ENCODE data around the gene ZNF148.

DNA sequence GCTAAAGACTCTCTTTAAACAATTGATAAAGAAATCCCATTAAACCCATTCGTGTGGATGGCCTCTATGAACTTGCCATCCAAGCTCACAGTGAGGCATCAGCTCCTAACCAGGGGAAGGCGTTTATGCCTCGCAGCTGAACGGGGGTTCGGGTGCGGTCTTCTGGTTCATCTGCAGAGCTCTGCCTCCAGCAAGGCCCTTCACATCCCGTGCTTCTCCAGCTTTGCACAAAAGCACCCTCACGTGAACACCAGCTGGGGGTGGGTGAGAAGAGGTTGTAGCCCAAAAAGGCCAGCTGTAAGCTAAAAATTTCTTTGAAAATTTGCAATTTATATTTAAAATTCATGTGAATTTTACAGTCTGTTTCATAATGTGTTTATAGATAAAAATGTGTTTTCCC lies 39.5 kb upstream of the ZNF148 start:
- TF ChIP-seq, protein P1, sequence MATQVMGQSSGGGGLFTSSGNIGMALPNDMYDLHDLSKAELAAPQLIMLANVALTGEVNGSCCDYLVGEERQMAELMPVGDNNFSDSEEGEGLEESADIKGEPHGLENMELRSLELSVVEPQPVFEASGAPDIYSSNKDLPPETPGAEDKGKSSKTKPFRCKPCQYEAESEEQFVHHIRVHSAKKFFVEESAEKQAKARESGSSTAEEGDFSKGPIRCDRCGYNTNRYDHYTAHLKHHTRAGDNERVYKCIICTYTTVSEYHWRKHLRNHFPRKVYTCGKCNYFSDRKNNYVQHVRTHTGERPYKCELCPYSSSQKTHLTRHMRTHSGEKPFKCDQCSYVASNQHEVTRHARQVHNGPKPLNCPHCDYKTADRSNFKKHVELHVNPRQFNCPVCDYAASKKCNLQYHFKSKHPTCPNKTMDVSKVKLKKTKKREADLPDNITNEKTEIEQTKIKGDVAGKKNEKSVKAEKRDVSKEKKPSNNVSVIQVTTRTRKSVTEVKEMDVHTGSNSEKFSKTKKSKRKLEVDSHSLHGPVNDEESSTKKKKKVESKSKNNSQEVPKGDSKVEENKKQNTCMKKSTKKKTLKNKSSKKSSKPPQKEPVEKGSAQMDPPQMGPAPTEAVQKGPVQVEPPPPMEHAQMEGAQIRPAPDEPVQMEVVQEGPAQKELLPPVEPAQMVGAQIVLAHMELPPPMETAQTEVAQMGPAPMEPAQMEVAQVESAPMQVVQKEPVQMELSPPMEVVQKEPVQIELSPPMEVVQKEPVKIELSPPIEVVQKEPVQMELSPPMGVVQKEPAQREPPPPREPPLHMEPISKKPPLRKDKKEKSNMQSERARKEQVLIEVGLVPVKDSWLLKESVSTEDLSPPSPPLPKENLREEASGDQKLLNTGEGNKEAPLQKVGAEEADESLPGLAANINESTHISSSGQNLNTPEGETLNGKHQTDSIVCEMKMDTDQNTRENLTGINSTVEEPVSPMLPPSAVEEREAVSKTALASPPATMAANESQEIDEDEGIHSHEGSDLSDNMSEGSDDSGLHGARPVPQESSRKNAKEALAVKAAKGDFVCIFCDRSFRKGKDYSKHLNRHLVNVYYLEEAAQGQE (tag by site-specific recombination; IDR thresholded peaks at IDR 0.05): no peak
- TF ChIP-seq, protein P2, sequence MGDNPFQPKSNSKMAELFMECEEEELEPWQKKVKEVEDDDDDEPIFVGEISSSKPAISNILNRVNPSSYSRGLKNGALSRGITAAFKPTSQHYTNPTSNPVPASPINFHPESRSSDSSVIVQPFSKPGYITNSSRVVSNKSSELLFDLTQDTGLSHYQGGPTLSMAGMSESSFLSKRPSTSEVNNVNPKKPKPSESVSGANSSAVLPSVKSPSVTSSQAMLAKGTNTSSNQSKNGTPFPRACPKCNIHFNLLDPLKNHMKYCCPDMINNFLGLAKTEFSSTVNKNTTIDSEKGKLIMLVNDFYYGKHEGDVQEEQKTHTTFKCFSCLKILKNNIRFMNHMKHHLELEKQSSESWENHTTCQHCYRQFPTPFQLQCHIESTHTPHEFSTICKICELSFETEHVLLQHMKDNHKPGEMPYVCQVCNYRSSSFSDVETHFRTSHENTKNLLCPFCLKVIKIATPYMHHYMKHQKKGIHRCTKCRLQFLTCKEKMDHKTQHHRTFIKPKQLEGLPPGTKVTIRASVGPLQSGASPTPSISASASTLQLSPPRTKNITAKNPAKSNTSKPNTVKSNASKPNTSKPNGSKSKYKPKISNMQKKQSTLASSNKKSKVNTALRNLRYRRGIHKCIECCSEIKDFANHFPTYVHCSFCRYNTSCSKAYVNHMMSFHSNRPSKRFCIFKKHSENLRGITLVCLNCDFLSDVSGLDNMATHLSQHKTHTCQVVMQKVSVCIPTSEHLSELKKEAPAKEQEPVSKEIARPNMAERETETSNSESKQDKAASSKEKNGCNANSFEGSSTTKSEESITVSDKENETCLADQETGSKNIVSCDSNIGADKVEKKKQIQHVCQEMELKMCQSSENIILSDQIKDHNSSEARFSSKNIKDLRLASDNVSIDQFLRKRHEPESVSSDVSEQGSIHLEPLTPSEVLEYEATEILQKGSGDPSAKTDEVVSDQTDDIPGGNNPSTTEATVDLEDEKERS (tag by site-specific recombination; IDR thresholded peaks at IDR 0.05): no peak
- TF ChIP-seq YY1 (tag by site-specific recombination; IDR thresholded peaks at IDR 0.05): no peak
- TF ChIP-seq ZNF274 (IDR thresholded peaks at IDR 0.05; ENCODE audit: low read length): no peak
- TF ChIP-seq ZNF274 (tag by site-specific recombination; IDR thresholded peaks at IDR 0.05; ENCODE audit: borderline replicate concordance): no peak
- TF ChIP-seq, protein P3, sequence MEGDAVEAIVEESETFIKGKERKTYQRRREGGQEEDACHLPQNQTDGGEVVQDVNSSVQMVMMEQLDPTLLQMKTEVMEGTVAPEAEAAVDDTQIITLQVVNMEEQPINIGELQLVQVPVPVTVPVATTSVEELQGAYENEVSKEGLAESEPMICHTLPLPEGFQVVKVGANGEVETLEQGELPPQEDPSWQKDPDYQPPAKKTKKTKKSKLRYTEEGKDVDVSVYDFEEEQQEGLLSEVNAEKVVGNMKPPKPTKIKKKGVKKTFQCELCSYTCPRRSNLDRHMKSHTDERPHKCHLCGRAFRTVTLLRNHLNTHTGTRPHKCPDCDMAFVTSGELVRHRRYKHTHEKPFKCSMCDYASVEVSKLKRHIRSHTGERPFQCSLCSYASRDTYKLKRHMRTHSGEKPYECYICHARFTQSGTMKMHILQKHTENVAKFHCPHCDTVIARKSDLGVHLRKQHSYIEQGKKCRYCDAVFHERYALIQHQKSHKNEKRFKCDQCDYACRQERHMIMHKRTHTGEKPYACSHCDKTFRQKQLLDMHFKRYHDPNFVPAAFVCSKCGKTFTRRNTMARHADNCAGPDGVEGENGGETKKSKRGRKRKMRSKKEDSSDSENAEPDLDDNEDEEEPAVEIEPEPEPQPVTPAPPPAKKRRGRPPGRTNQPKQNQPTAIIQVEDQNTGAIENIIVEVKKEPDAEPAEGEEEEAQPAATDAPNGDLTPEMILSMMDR (tag by site-specific recombination; IDR thresholded peaks at IDR 0.05): no peak
- no peak for TF ChIP-seq ZNF701 (tag by site-specific recombination; IDR thresholded peaks at IDR 0.05)
- no peak for TF ChIP-seq ZNF843 (tag by site-specific recombination; IDR thresholded peaks at IDR 0.05)
- no peak for TF ChIP-seq ZBTB7A (tag by site-specific recombination; IDR thresholded peaks at IDR 0.05; ENCODE audit: low read depth)
- TF ChIP-seq TRIM28 (IDR thresholded peaks at IDR 0.05; ENCODE audit: borderline replicate concordance, low read length): no peak
- TF ChIP-seq, protein P4, sequence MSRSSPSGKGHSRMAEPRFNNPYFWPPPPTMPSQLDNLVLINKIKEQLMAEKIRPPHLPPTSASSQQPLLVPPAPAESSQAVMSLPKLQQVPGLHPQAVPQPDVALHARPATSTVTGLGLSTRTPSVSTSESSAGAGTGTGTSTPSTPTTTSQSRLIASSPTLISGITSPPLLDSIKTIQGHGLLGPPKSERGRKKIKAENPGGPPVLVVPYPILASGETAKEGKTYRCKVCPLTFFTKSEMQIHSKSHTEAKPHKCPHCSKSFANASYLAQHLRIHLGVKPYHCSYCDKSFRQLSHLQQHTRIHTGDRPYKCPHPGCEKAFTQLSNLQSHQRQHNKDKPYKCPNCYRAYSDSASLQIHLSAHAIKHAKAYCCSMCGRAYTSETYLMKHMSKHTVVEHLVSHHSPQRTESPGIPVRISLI (tag by site-specific recombination; IDR thresholded peaks at IDR 0.05): no peak
- TF ChIP-seq KLF10 (tag by site-specific recombination; IDR thresholded peaks at IDR 0.05): no peak
- TF ChIP-seq ZSCAN30 (tag by site-specific recombination; IDR thresholded peaks at IDR 0.05): no peak
- TF ChIP-seq ZNF560 (tag by site-specific recombination; IDR thresholded peaks at IDR 0.05; ENCODE audit: borderline replicate concordance): no peak
- TF ChIP-seq SP2 (tag by site-specific recombination; IDR thresholded peaks at IDR 0.05): no peak

Data from HEK293 (cell line).